SK-N-SH treated with all-trans-retinoic acid at 6 μM for 48 hours (cell line): ENCODE measurements around the gene KCNH1.

Source experiments
- ARNTL ChIP-seq: fragments of 450-650 bp; formaldehyde crosslinking; IDR thresholded peaks from 2 replicates; pipeline ENCODE4 v1.5.0; 2020; ENCODE audit warnings: low read depth, mild to moderate bottlenecking, moderate library complexity, borderline replicate concordance
- BACH2 ChIP-seq: fragments of 250-450 bp; sonication (Bioruptor Pico); IDR thresholded peaks from 2 replicates; pipeline ENCODE4 v1.9.0; 2021; ENCODE audit warnings: mild to moderate bottlenecking, borderline replicate concordance
- CREB5 ChIP-seq: fragments of 250-450 bp; sonication (Bioruptor Pico); IDR thresholded peaks from 2 replicates; pipeline ENCODE4 v1.5.1; 2020; ENCODE audit warnings: low read depth, mild to moderate bottlenecking, moderate library complexity
- ISL1 ChIP-seq: fragments of 250-450 bp; sonication (Bioruptor Pico); IDR thresholded peaks from 2 replicates; pipeline ENCODE4 v2.1.2; 2022; ENCODE audit warnings: mild to moderate bottlenecking, moderate library complexity
- PATZ1 ChIP-seq: fragments of 250-450 bp; sonication (Bioruptor Pico); IDR thresholded peaks from 2 replicates; pipeline ENCODE4 v1.8.0; 2020; ENCODE audit warnings: mild to moderate bottlenecking, moderate library complexity, borderline replicate concordance
- RARB ChIP-seq: fragments of 250-450 bp; sonication (Bioruptor Pico); IDR thresholded peaks from 2 replicates; pipeline ENCODE4 v1.8.0; 2021; ENCODE audit warnings: mild to moderate bottlenecking, moderate library complexity
- ZNF565 ChIP-seq: fragments of 450-650 bp; formaldehyde crosslinking; conservative IDR thresholded peaks from 2 replicates; pipeline ENCODE4 v1.5.0; 2020; ENCODE audit warnings: low read depth, mild to moderate bottlenecking, moderate library complexity
- ZNF70 ChIP-seq: fragments of 450-650 bp; formaldehyde crosslinking; IDR thresholded peaks from 2 replicates; pipeline ENCODE4 v1.5.0; 2020; ENCODE audit warnings: mild to moderate bottlenecking, moderate library complexity

- TF ChIP-seq RARB (CRISPR knock-in tag), result no peak
- TF ChIP-seq ZNF565 (CRISPR knock-in tag), result no peak
- no peak for TF ChIP-seq BACH2 (CRISPR knock-in tag)
- TF ChIP-seq PATZ1 (CRISPR knock-in tag), result no peak
- TF ChIP-seq ISL1 (CRISPR knock-in tag), result no peak
- no peak for TF ChIP-seq ARNTL
- no peak for TF ChIP-seq CREB5 (CRISPR knock-in tag)
- TF ChIP-seq ZNF70, result no peak
Measured at GRCh38 chr1:210627755-210628154, 506.2 kb downstream of the KCNH1 start.
